K562 (cell line): ENCODE results near the gene PRPS1L1.

Experiments
- CBFA2T2 ChIP-seq: fragments of 450-650 bp; conservative IDR thresholded peaks from 2 replicates; pipeline ENCODE4 v1.6.1; 2017; ENCODE audit warnings: mild to moderate bottlenecking
- EZH2 ChIP-seq: IDR thresholded peaks from 2 replicates; pipeline ENCODE4 v1.6.1; 2012; ENCODE audit warnings: low read depth, mild to moderate bottlenecking, inconsistent platforms, low read length, borderline replicate concordance
- TF ChIP-seq, protein P1 (sequence below), 3 experiments: IDR thresholded peaks in 2 of 3; conservative IDR thresholded peaks in 1 of 3; 2 replicates each; pipeline ENCODE4 v1.5.1; 2011 to 2012; ENCODE audit warnings: low read length in 3 of 3, mild to moderate bottlenecking in 3 of 3, control low read depth in 2 of 3, improper control_type of control experiment in 1 of 3, inconsistent platforms in 1 of 3, low read depth in 1 of 3, mixed read lengths in 1 of 3, moderate library complexity in 1 of 3; ENCODE audit not compliant: insufficient read depth in 2 of 3

DNA sequence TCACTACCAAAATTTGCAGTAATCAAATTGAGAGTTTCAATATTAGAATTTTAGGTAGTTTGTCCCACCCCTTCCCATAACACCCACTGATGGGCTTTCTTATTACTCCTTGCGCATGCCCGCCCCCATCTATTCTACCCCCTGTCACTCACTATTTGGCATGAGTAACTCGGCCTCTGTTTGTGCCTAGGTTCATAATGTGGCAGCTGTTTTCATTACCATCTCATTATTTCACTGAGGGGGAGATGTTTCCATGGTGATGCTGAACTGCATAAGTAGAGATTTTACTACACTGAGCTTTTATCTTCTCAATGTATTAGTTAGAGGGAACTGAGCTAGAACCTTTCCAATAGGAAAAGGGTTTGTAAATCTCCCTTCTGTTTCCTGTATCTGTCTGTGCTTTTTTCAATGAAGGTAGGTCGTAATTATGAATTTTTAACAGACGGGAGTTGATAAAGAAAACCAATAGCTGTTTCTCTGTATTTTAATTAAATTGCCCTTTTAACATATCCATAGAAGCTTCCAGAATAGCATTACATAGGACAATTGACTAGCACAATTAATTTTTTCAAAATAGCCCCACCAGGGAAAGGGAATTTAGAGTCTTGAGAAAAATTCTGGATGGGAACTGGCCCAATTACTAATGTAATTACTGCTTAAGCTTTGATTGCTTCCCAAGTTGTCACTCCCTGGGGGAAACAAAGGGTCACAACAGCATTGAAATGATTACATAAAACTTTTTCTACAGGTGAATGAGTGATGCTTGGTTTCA is 33.4 kb downstream of the PRPS1L1 start:
- TF ChIP-seq EZH2: no peak
- no peak for TF ChIP-seq CBFA2T2
- TF ChIP-seq, protein P1, sequence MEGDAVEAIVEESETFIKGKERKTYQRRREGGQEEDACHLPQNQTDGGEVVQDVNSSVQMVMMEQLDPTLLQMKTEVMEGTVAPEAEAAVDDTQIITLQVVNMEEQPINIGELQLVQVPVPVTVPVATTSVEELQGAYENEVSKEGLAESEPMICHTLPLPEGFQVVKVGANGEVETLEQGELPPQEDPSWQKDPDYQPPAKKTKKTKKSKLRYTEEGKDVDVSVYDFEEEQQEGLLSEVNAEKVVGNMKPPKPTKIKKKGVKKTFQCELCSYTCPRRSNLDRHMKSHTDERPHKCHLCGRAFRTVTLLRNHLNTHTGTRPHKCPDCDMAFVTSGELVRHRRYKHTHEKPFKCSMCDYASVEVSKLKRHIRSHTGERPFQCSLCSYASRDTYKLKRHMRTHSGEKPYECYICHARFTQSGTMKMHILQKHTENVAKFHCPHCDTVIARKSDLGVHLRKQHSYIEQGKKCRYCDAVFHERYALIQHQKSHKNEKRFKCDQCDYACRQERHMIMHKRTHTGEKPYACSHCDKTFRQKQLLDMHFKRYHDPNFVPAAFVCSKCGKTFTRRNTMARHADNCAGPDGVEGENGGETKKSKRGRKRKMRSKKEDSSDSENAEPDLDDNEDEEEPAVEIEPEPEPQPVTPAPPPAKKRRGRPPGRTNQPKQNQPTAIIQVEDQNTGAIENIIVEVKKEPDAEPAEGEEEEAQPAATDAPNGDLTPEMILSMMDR (IDR thresholded peaks at IDR 0.05 in 2 of 3, conservative IDR thresholded peaks at IDR 0.05 in 1 of 3; ENCODE audit: insufficient read depth in 2 of 3, low read depth in 1 of 3, low read length in 3 of 3): no peak
